ENCODE measurements around the gene BTG1. TPM values are rescaled to one million over a fixed set of nuclear protein-coding genes. Genes with fewer than 3 reads are reported as not detected.

The BTG1 gene
- total and polyA plus RNA-seq, 9 of the 15 experiments (the other 6 are each of a cell fraction or from before 2014, with no cell fraction given) = 3.7 to 28.6 (median 7.4) TPM

DNA sequence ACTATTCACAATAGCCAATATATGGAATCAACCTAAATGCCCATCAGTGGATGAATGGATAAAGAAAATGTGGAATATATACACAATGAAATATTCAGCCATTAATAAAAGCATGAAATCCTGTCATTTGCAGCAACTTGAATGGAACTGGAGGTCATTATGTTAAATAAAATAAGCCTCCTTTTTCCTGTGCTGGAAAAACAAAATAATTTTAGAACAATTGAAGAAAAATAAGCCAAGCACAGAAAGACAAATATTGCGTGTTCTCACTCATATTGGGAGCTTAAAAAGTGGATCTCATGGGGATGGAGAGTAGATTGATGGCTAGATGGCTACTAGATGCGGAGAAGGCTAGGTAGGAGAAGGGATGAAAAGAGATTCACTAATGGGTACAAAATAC lies 6.3 kb upstream of the BTG1 start (continued):
- TF ChIP-seq MGA (IDR thresholded peaks at IDR 0.05) (no peak), KHSRP (IDR thresholded peaks at IDR 0.05) (no peak), MLLT1 (IDR thresholded peaks at IDR 0.05) (no peak)

All from K562 (cell line).